GM19043 (cell line): ENCODE results near the gene CCDC170.

Experiments used
- ATAC-seq: cut with Tn5 transposase; IDR thresholded peaks from one replicate; pipeline ENCODE4 v1.9.1; 2021; ENCODE audit warnings: low read depth; ENCODE audit not compliant: unreplicated experiment

The CCDC170 gene

GRCh38 chr6:151647976-151648639 lies 154.3 kb downstream of the CCDC170 start:
- ATAC-seq, result no peak

GRCh38 chr6:151649835-151650234 lies 156.0 kb downstream of the CCDC170 start:
- ATAC-seq, result no peak

GRCh38 chr6:151651639-151652038 lies 157.8 kb downstream of the CCDC170 start:
- ATAC-seq, result no peak

GRCh38 chr6:151652325-151652724 lies 158.5 kb downstream of the CCDC170 start:
- no peak for ATAC-seq

- ATAC-seq, result no peak
Measured at GRCh38 chr6:151655099-151655498, 161.3 kb downstream of the CCDC170 start.

- ATAC-seq, result no peak
Measured at GRCh38 chr6:151656392-151656791, 162.6 kb downstream of the CCDC170 start.

- no peak for ATAC-seq
Measured at GRCh38 chr6:151658091-151658490, 164.3 kb downstream of the CCDC170 start.

GRCh38 chr6:151659212-151659611 lies 165.4 kb downstream of the CCDC170 start:
- ATAC-seq, result no peak

GRCh38 chr6:151661509-151661908 lies 167.7 kb downstream of the CCDC170 start:
- no peak for ATAC-seq

GRCh38 chr6:151661928-151662327 lies 168.1 kb downstream of the CCDC170 start:
- ATAC-seq, result no peak

- ATAC-seq, result no peak
Measured at GRCh38 chr6:151663559-151663958, 169.7 kb downstream of the CCDC170 start.

- ATAC-seq, result no peak
Measured at GRCh38 chr6:151664390-151664789, 170.6 kb downstream of the CCDC170 start.

- ATAC-seq, result no peak
Measured at GRCh38 chr6:151665329-151665728, 171.5 kb downstream of the CCDC170 start.

GRCh38 chr6:151666526-151666925 lies 172.7 kb downstream of the CCDC170 start:
- no peak for ATAC-seq

GRCh38 chr6:151669208-151669560 lies 175.4 kb downstream of the CCDC170 start:
- ATAC-seq, result no peak

- ATAC-seq, result no peak
Measured at GRCh38 chr6:151670116-151670515, 176.3 kb downstream of the CCDC170 start.
